OCI-LY1 (cell line): ENCODE data around the gene PDE6A.
A peak's percentile ranks its signal among the peaks of the same experiment; 100 is the strongest.

Source experiments
- H2AFZ ChIP-seq: fragments of 200-600 bp; sonication (generic), shearing (Covaris generic); 2 replicates; pipeline ENCODE4 v1.6.0; 2014; ENCODE audit warnings: antibody characterized with exemption, mild to moderate bottlenecking, low read length
- H3F3A ChIP-seq: fragments of 200-600 bp; sonication (generic), shearing (Covaris generic); 2 replicates; pipeline ENCODE4 v1.6.0; 2014; ENCODE audit warnings: mild to moderate bottlenecking, antibody characterized with exemption, low read length, moderate library complexity; ENCODE audit not compliant: insufficient read depth
- H3K27ac ChIP-seq: fragments of 200-600 bp; sonication (generic); 2 replicates; pipeline ENCODE4 v1.5.1; 2014; ENCODE audit warnings: low read length, mixed run types, mild to moderate bottlenecking, low read depth; ENCODE audit not compliant: poor library complexity, severe bottlenecking
- H3K27me3 ChIP-seq: fragments of 200-600 bp; sonication (generic); 2 replicates; pipeline ENCODE4 v1.6.0; 2014; ENCODE audit warnings: antibody characterized with exemption, mild to moderate bottlenecking, low read length, moderate library complexity; ENCODE audit not compliant: insufficient read depth
- H3K36me3 ChIP-seq: fragments of 200-600 bp; sonication (generic); 2 replicates; pipeline ENCODE4 v1.6.1; 2014; ENCODE audit warnings: mild to moderate bottlenecking, antibody characterized with exemption, low read length, moderate library complexity, mixed read lengths; ENCODE audit not compliant: insufficient read depth
- H3K4me1 ChIP-seq: fragments of 200-600 bp; sonication (generic); 2 replicates; pipeline ENCODE4 v1.5.1; 2014; ENCODE audit warnings: mild to moderate bottlenecking, low read length, moderate library complexity; ENCODE audit not compliant: insufficient read depth, severe bottlenecking
- H3K4me2 ChIP-seq: fragments of 200-600 bp; sonication (generic), shearing (Covaris generic); 2 replicates; pipeline ENCODE4 v1.6.1; 2014; ENCODE audit warnings: low read length
- H3K4me3 ChIP-seq: fragments of 200-600 bp; sonication (generic); 2 replicates; pipeline ENCODE4 v1.5.1; 2014; ENCODE audit warnings: low read length, low read depth, mild to moderate bottlenecking, mixed read lengths; ENCODE audit not compliant: poor library complexity, severe bottlenecking
- H3K79me2 ChIP-seq: fragments of 200-600 bp; shearing (Covaris generic); 2 replicates; pipeline ENCODE4 v1.6.1; 2016; ENCODE audit warnings: mixed run types, low read length, mixed read lengths; ENCODE audit not compliant: insufficient read depth
- H3K9ac ChIP-seq: fragments of 200-600 bp; sonication (generic), shearing (Covaris generic); 2 replicates; pipeline ENCODE4 v1.6.1; 2014; ENCODE audit warnings: mild to moderate bottlenecking, low read length, mixed read lengths
- H3K9me2 ChIP-seq: fragments of 200-600 bp; sonication (generic), shearing (Covaris generic); 2 replicates; pipeline ENCODE4 v1.6.1; 2014; ENCODE audit warnings: low read depth, mild to moderate bottlenecking, low read length, mixed read lengths
- H3K9me3 ChIP-seq: fragments of 200-600 bp; shearing (Covaris generic); 2 replicates; pipeline ENCODE4 v1.6.1; 2014; ENCODE audit warnings: low read length, mixed read lengths
- H4K20me1 ChIP-seq: fragments of 200-600 bp; sonication (generic), shearing (Covaris generic); 2 replicates; pipeline ENCODE4 v1.6.0; 2016; ENCODE audit warnings: mild to moderate bottlenecking, low read length; ENCODE audit not compliant: insufficient read depth
- CTCF ChIP-seq: fragments of 200-600 bp; sonication (generic), shearing (Covaris generic); IDR thresholded peaks from 2 replicates; pipeline ENCODE4 v1.5.1; 2017; ENCODE audit warnings: mild to moderate bottlenecking, antibody characterized with exemption, low read length, moderate library complexity, mixed read lengths
- EZH2 ChIP-seq: fragments of 200-600 bp; sonication (generic), shearing (Covaris generic); IDR thresholded peaks from 2 replicates; pipeline ENCODE4 v1.8.0; 2017; ENCODE audit warnings: borderline replicate concordance, mixed run types, mild to moderate bottlenecking, antibody characterized with exemption, low read length, moderate library complexity, mixed read lengths

Gene PDE6A

GRCh38 chr5:149853331-149853648 lies 91.3 kb downstream of the PDE6A start:
- no peaks in the 10 kb centered on the region for H4K20me1 ChIP-seq
- H3K4me1 ChIP-seq, result no peaks in the 10 kb centered on the region
- peaks cover 18% of the 10 kb centered on the region; the same call in 1 of the 2 replicates for H3K36me3 ChIP-seq
- H3K27me3 ChIP-seq, result no peaks in the 10 kb centered on the region
- no peaks in the 10 kb centered on the region for H3K9me2 ChIP-seq
- H3F3A ChIP-seq, result no peaks in the 10 kb centered on the region
- H3K27ac ChIP-seq, result no peak overlapping the region
- TF ChIP-seq EZH2, result no peak
- TF ChIP-seq CTCF, result peak; percentile 35; the same call in 1 of the 2 replicates
- H3K4me3 ChIP-seq, result no peak overlapping the region
- no peak overlapping the region for H3K4me2 ChIP-seq
- H3K9me3 ChIP-seq, result no peaks in the 10 kb centered on the region
- H3K79me2 ChIP-seq, result no peaks in the 10 kb centered on the region
- no peak overlapping the region for H3K9ac ChIP-seq
- no peak overlapping the region for H2AFZ ChIP-seq

GRCh38 chr5:149852641-149853330 lies 91.8 kb downstream of the PDE6A start:
- Histone ChIP-seq H3K27ac (no peak overlapping the region), H4K20me1 (no peaks in the 10 kb centered on the region)
- TF ChIP-seq EZH2 (no peak), CTCF (peak; percentile 95)

GRCh38 chr5:149851211-149851610 lies 93.4 kb downstream of the PDE6A start:
- Histone ChIP-seq H3K9me3 (no peaks in the 10 kb centered on the region), H4K20me1 (no peaks in the 10 kb centered on the region), H3F3A (no peaks in the 10 kb centered on the region), H3K9me2 (no peaks in the 10 kb centered on the region), H3K4me2 (no peak overlapping the region), H3K79me2 (no peaks in the 10 kb centered on the region), H3K27ac (no peak overlapping the region), H3K4me1 (no peaks in the 10 kb centered on the region), H3K36me3 (peaks cover 35% of the 10 kb centered on the region), H3K4me3 (no peak overlapping the region), H3K9ac (no peak overlapping the region), H3K27me3 (no peaks in the 10 kb centered on the region), H2AFZ (no peak overlapping the region)
- TF ChIP-seq CTCF (no peak), EZH2 (no peak)

More at GRCh38 chr5:149852641-149853330, 91.8 kb downstream of the PDE6A start:
- H3K9ac ChIP-seq, result no peak overlapping the region
- H2AFZ ChIP-seq, result no peak overlapping the region
- no peak overlapping the region for H3K4me2 ChIP-seq
- H3K36me3 ChIP-seq, result peaks cover 22% of the 10 kb centered on the region; the same call in 1 of the 2 replicates
- no peaks in the 10 kb centered on the region for H3K4me1 ChIP-seq
- H3K79me2 ChIP-seq, result no peaks in the 10 kb centered on the region
- H3K4me3 ChIP-seq, result no peak overlapping the region
- no peaks in the 10 kb centered on the region for H3F3A ChIP-seq
- H3K9me3 ChIP-seq, result no peaks in the 10 kb centered on the region
- no peaks in the 10 kb centered on the region for H3K9me2 ChIP-seq
- no peaks in the 10 kb centered on the region for H3K27me3 ChIP-seq
